SHP77 (cell line): ENCODE results near the gene SLC7A9.

Experiments
- DNase-seq, 2 experiments: peaks; one replicate each; lab custom pipeline; 2025; lab: John Stamatoyannopoulos, UW

SLC7A9 gene

GRCh38 chr19:32824916-32825608 is 44.5 kb downstream of the SLC7A9 start:
- no peak for DNase-seq

- no peak for DNase-seq
Measured at GRCh38 chr19:32824191-32824751, 45.3 kb downstream of the SLC7A9 start.

- DNase-seq = no peak
Measured at GRCh38 chr19:32823747-32824102, 45.8 kb downstream of the SLC7A9 start.

GRCh38 chr19:32822916-32823746 is 46.4 kb downstream of the SLC7A9 start:
- no peak for DNase-seq

- DNase-seq = no peak
Measured at GRCh38 chr19:32819419-32820400, 49.9 kb downstream of the SLC7A9 start.

- no peak for DNase-seq
Measured at GRCh38 chr19:32818536-32818935, 51.0 kb downstream of the SLC7A9 start.

GRCh38 chr19:32817569-32818476 is 51.7 kb downstream of the SLC7A9 start:
- DNase-seq = no peak

GRCh38 chr19:32816555-32817099 is 52.9 kb downstream of the SLC7A9 start:
- DNase-seq = no peak

- no peak for DNase-seq
Measured at GRCh38 chr19:32814624-32815023, 54.9 kb downstream of the SLC7A9 start.

- DNase-seq = no peak
Measured at GRCh38 chr19:32813862-32814425, 55.6 kb downstream of the SLC7A9 start.

- no peak for DNase-seq
Measured at GRCh38 chr19:32812571-32812970, 57.0 kb downstream of the SLC7A9 start.

GRCh38 chr19:32812036-32812435 is 57.5 kb downstream of the SLC7A9 start:
- DNase-seq = no peak

- DNase-seq = no peak
Measured at GRCh38 chr19:32811151-32811550, 58.4 kb downstream of the SLC7A9 start.

- no peak for DNase-seq
Measured at GRCh38 chr19:32810452-32810851, 59.1 kb downstream of the SLC7A9 start.

- no peak for DNase-seq
Measured at GRCh38 chr19:32809754-32810153, 59.8 kb downstream of the SLC7A9 start.

- DNase-seq = no peak
Measured at GRCh38 chr19:32809254-32809653, 60.3 kb downstream of the SLC7A9 start.

- DNase-seq = no peak
Measured at GRCh38 chr19:32808236-32808635, 61.3 kb downstream of the SLC7A9 start.

GRCh38 chr19:32802840-32803239 is 66.7 kb downstream of the SLC7A9 start:
- no peak for DNase-seq

- no peak for DNase-seq
Measured at GRCh38 chr19:32800754-32801153, 68.8 kb downstream of the SLC7A9 start.

- DNase-seq = no peak
Measured at GRCh38 chr19:32800191-32800590, 69.4 kb downstream of the SLC7A9 start.
